ENCODE measurements around the gene HAP1.

DNA sequence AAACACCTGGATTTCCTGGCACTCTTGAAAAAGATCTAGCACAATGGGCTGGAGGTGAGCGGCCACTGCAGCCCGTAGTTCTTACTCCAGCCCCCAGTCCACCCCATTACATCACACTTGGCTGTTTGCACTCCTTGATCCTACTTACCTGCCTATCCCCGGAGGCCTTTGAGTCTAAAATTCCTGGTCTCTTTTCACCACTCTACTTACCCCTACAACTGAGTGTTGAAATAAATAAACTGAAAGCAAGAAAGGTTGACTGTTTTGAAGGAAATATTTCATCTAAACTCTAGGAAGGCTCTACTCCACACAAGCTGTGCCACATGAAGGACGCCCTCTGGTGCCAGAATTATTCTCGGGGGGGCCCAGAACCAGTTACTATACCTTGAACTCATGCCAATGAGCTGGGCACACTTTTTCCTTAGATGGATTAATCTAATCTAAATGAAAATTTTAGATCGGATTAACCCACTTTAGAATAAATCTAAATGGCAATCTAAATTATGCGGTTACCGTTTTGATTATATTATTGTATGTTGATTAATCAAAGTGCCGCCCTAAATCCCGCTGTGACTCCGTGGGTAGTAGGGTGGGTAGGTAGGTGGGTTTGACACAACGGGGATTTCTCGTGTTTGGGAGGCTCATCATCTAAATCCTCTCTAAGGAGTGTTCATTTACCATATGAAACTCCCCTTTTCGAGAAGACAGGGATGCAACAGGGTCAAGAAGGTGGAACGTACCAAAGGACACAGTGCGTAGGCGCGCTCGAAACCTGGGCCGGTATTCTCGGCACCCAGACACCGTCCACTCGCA, 46.4 kb downstream of the HAP1 start:
- TF ChIP-seq, protein P1, sequence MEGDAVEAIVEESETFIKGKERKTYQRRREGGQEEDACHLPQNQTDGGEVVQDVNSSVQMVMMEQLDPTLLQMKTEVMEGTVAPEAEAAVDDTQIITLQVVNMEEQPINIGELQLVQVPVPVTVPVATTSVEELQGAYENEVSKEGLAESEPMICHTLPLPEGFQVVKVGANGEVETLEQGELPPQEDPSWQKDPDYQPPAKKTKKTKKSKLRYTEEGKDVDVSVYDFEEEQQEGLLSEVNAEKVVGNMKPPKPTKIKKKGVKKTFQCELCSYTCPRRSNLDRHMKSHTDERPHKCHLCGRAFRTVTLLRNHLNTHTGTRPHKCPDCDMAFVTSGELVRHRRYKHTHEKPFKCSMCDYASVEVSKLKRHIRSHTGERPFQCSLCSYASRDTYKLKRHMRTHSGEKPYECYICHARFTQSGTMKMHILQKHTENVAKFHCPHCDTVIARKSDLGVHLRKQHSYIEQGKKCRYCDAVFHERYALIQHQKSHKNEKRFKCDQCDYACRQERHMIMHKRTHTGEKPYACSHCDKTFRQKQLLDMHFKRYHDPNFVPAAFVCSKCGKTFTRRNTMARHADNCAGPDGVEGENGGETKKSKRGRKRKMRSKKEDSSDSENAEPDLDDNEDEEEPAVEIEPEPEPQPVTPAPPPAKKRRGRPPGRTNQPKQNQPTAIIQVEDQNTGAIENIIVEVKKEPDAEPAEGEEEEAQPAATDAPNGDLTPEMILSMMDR (tag by site-specific recombination; IDR thresholded peaks at IDR 0.05), result peak; percentile 69
- TF ChIP-seq, protein P2, sequence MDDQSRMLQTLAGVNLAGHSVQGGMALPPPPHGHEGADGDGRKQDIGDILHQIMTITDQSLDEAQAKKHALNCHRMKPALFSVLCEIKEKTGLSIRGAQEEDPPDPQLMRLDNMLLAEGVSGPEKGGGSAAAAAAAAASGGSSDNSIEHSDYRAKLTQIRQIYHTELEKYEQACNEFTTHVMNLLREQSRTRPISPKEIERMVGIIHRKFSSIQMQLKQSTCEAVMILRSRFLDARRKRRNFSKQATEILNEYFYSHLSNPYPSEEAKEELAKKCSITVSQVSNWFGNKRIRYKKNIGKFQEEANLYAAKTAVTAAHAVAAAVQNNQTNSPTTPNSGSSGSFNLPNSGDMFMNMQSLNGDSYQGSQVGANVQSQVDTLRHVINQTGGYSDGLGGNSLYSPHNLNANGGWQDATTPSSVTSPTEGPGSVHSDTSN (CRISPR knock-in tag; IDR thresholded peaks at IDR 0.05), result no peak

Measured in HEK293 (cell line).